Activated CD4-positive, CD25-positive, alpha-beta regulatory T cell (primary cell): ENCODE results near the gene POLD1.
A peak's percentile ranks its signal among the peaks of the same experiment; 100 is the strongest.
"Not testable (repeated sequence)": the region's sequence is repeated elsewhere in the genome, so short reads cannot be mapped to it uniquely, and the experiment has no call there.

Experiments
- DNase-seq, 4 experiments: peaks; one replicate each; lab custom pipeline; 2025; lab: John Stamatoyannopoulos, UW

The POLD1 gene

GRCh38 chr19:50390952-50391351, 6.8 kb downstream of the POLD1 start:
- DNase-seq, result not testable (repeated sequence)

GRCh38 chr19:50392759-50393158, 8.6 kb downstream of the POLD1 start:
- DNase-seq, result no peak

- DNase-seq, result no peak
Observed at GRCh38 chr19:50393589-50393988, 9.4 kb downstream of the POLD1 start.

- no peak for DNase-seq
Observed at GRCh38 chr19:50394017-50394416, 9.9 kb downstream of the POLD1 start.

GRCh38 chr19:50398675-50399367, 14.7 kb downstream of the POLD1 start:
- DNase-seq, result no peak

GRCh38 chr19:50399368-50399745, 15.2 kb downstream of the POLD1 start:
- no peak for DNase-seq

GRCh38 chr19:50401605-50402450, 17.7 kb downstream of the POLD1 start:
- no peak for DNase-seq

GRCh38 chr19:50402544-50403301, 18.6 kb downstream of the POLD1 start:
- DNase-seq, result no peak

GRCh38 chr19:50406156-50406820, 22.1 kb downstream of the POLD1 start:
- no peak for DNase-seq

GRCh38 chr19:50406829-50407228, 22.7 kb downstream of the POLD1 start:
- no peak for DNase-seq

- DNase-seq, result no peak
Observed at GRCh38 chr19:50409347-50409746, 25.2 kb downstream of the POLD1 start.

- DNase-seq, result no peak
Observed at GRCh38 chr19:50410109-50410508, 26.0 kb downstream of the POLD1 start.

GRCh38 chr19:50412419-50412818, 28.3 kb downstream of the POLD1 start:
- DNase-seq, result no peak

GRCh38 chr19:50413096-50413495, 28.9 kb downstream of the POLD1 start:
- DNase-seq, result no peak

GRCh38 chr19:50413531-50413930, 29.4 kb downstream of the POLD1 start:
- no peak for DNase-seq

GRCh38 chr19:50414864-50415660, 30.9 kb downstream of the POLD1 start:
- DNase-seq, result peak; percentile 49 to 68 (median 58)

GRCh38 chr19:50415661-50416033, 31.5 kb downstream of the POLD1 start:
- DNase-seq, result no peak

- no peak for DNase-seq
Observed at GRCh38 chr19:50416034-50416977, 32.2 kb downstream of the POLD1 start.

- no peak for DNase-seq
Observed at GRCh38 chr19:50417111-50418081, 33.2 kb downstream of the POLD1 start.
